Measurements from ENCODE around the gene BLOC1S6. TPM values are rescaled to one million over a fixed set of nuclear protein-coding genes. Genes with fewer than 3 reads are reported as not detected.

Gene BLOC1S6
- total and polyA plus RNA-seq, 2 of the 13 experiments (the other 11 are each of a cell fraction or from before 2014, with no cell fraction given), result 11.8 to 44.3 TPM

- ChIA-PET CTCF (ENCODE audit: low intra/inter-chr PET ratio, low total read pairs) (interaction anchor here (1.2 to 3.2 kb wide), 3 partner anchors 89 to 181 kb away, joined by 3 to 17 read pairs (median 6); no protein-coding TSS in a partner anchor), POLR2A (interaction anchor here (1.0 kb wide), 1 partner anchor 24 kb away, joined by 3 read pairs; the partner anchor contains the start of gene BLOC1S6)
- no peak overlapping the region for H3K27ac ChIP-seq (ENCODE audit: extremely low read length, insufficient read depth, low read length)
- H3K36me3 ChIP-seq (replicated peaks in 1 of 2; ENCODE audit: control insufficient read depth in 1 of 2, insufficient read depth in 2 of 2, low read length in 2 of 2), result peaks cover 0 to 13% of the 10 kb centered on the region in 2 experiments; a peak in 3 of 5 replicates
- no peak for ATAC-seq
- H3K9ac ChIP-seq (ENCODE audit: insufficient read depth, low read depth, low read length), result no peak overlapping the region
- H3K79me2 ChIP-seq (ENCODE audit: insufficient read depth, low read length), result no peaks in the 10 kb centered on the region
- H3K4me2 ChIP-seq (ENCODE audit: low read depth, low read length), result no peak overlapping the region
- peak; percentile 12 for DNase-seq (ENCODE audit: low spot score)
- no peak overlapping the region for H3K4me3 ChIP-seq (replicated peaks in 1 of 3; ENCODE audit: insufficient read depth in 1 of 3, low read depth in 2 of 3, low read length in 3 of 3)
- in situ Hi-C loops (cut with HindIII; ENCODE audit: extremely low pct_ligation_motif_present, low pct_unique_long_range_greater_than_20kb), result loop anchor here (10.0 kb wide), 1 partner anchor 157 kb away; no protein-coding TSS in a partner anchor
- no peak overlapping the region for H2AFZ ChIP-seq (ENCODE audit: low read length)
- intact Hi-C loops (cut with micrococcal nuclease; ENCODE audit: unreplicated experiment), result loop anchor here (2.0 to 10.0 kb wide), 2 partner anchors 89 to 407 kb away; partner anchors contain the start of gene SLC30A4
- H4K20me1 ChIP-seq (ENCODE audit: insufficient read depth, low read length), result no peaks in the 10 kb centered on the region
- WGBS (ENCODE audit: low lambda C conversion rate), result 9% methylated on average over 4 of the region's 4 CpGs
- no peaks in the 10 kb centered on the region for H3K9me3 ChIP-seq (ENCODE audit: low read length)
- no peak for FAIRE-seq
- H3K4me1 ChIP-seq (ENCODE audit: insufficient read depth, low read length), result no peaks in the 10 kb centered on the region; the same call in 1 of the 2 replicates
- no peaks in the 10 kb centered on the region for H3K27me3 ChIP-seq (ENCODE audit: control insufficient read depth in 1 of 2, insufficient read depth in 2 of 2, low read length in 2 of 2)
- no peak for TF ChIP-seq RBAK (CRISPR knock-in tag; IDR thresholded peaks at IDR 0.05)
- no peak for TF ChIP-seq ZNF382 (CRISPR knock-in tag; IDR thresholded peaks at IDR 0.05; ENCODE audit: borderline replicate concordance)
- no peak for TF ChIP-seq GLI4 (CRISPR knock-in tag; IDR thresholded peaks at IDR 0.05; ENCODE audit: borderline replicate concordance)
- peak; percentile 37; the same call in 1 of the 2 replicates for TF ChIP-seq STAG1 (CRISPR knock-in tag; IDR thresholded peaks at IDR 0.05)
- no peak for TF ChIP-seq ZBTB40 (IDR thresholded peaks at IDR 0.05)
- no peak for TF ChIP-seq ZBTB40 (CRISPR knock-in tag; IDR thresholded peaks at IDR 0.05)
- TF ChIP-seq CTCF (CRISPR knock-in tag; IDR thresholded peaks at IDR 0.05), result peak; percentile 37
- TF ChIP-seq ZNF235 (CRISPR knock-in tag; IDR thresholded peaks at IDR 0.05; ENCODE audit: borderline replicate concordance), result no peak
- BruUV-seq (replicated peaks), result no TSS peak
Observed at GRCh38 chr15:45611305-45611704, 24.1 kb downstream of the BLOC1S6 start.

Measured in HepG2 (cell line).